Tibial artery (tissue), 4 donors: Measurements from ENCODE around the gene CAPN5.

Source experiments
- DNase-seq, 2 donors: peaks; one replicate each; pipeline ENCODE4 v3.0.0-alpha.2; 2019
- H3K27ac ChIP-seq, 2 donors: fragments of 200-600 bp; sonication (generic) in 1 of 2; 1 replicate in 1 of 2; 2 replicates in 1 of 2; pipeline ENCODE4 v1.5.1; 2018 to 2019; ENCODE audit warnings: mild to moderate bottlenecking in 1 of 2
- H3K27me3 ChIP-seq, 2 donors: fragments of 200-600 bp; sonication (generic) in 1 of 2; one replicate each; pipeline versions ENCODE4 v1.5.1 to v1.6.0; 2016 to 2019
- H3K36me3 ChIP-seq, 3 donors: fragments of 200-600 bp; sonication (generic) in 2 of 3; one replicate each; pipeline ENCODE4 v1.5.1; 2016 to 2019; ENCODE audit warnings: mild to moderate bottlenecking in 2 of 3
- H3K4me1 ChIP-seq, 4 donors: fragments of 200-600 bp; sonication (generic) in 2 of 4; 1 replicate in 3 of 4; 2 replicates in 1 of 4; pipeline ENCODE4 v1.5.1; 2016 to 2019
- H3K4me3 ChIP-seq, 2 donors: fragments of 200-600 bp; sonication (generic) in 1 of 2; 1 replicate in 1 of 2; 2 replicates in 1 of 2; pipeline ENCODE4 v1.5.1; 2018 to 2019; ENCODE audit warnings: mild to moderate bottlenecking in 2 of 2
- H3K9me3 ChIP-seq, 3 donors: fragments of 200-600 bp; sonication (generic) in 1 of 3; one replicate each; pipeline ENCODE4 v1.5.1; 2016 to 2019
- intact Hi-C: fragments of 100-400 bp; cut with DNase I; formaldehyde crosslinking; loops from one replicate; pipeline ENCODE4 v1.15.0; 2023; ENCODE audit warnings: low total_unique reads
- TF ChIP-seq, protein P1 (sequence below), 2 experiments: fragments of 200-600 bp in 1 of 2; fragments of 450-650 bp in 1 of 2; IDR thresholded peaks; one replicate each; pipeline ENCODE4 v1.5.1; 2017 to 2019; ENCODE audit warnings: antibody characterized with exemption in 2 of 2, mild to moderate bottlenecking in 1 of 2, moderate library complexity in 1 of 2

CAPN5 gene

DNA sequence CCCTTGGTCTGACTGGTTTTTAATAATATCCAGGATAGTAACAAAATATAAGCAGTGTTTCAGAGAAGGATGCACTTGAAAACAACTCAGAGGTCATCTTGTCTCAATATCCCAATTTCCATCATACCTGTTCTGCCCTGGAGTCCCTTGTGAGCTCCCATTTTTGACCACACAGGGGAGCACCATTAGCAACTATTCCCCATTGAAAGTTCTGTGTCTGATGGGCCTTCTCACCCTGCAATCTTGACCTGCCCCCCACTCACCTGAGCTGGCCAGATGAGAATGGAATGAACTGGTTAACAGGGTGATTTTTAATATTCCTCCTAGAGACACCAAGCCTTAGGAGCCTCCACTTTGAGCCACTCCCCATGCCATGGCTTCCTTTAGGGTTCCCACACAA, 3.8 kb upstream of the CAPN5 start:
- DNase-seq: no peak
- H3K36me3 ChIP-seq: no peaks in the 10 kb centered on the region
- H3K27me3 ChIP-seq: no peaks in the 10 kb centered on the region
- no peaks in the 10 kb centered on the region for H3K9me3 ChIP-seq
- H3K27ac ChIP-seq: no peak overlapping the region
- H3K4me3 ChIP-seq: no peak overlapping the region
- peaks cover 0 to 14% (median 7%) of the 10 kb centered on the region in 4 donors for H3K4me1 ChIP-seq
- TF ChIP-seq, protein P1, sequence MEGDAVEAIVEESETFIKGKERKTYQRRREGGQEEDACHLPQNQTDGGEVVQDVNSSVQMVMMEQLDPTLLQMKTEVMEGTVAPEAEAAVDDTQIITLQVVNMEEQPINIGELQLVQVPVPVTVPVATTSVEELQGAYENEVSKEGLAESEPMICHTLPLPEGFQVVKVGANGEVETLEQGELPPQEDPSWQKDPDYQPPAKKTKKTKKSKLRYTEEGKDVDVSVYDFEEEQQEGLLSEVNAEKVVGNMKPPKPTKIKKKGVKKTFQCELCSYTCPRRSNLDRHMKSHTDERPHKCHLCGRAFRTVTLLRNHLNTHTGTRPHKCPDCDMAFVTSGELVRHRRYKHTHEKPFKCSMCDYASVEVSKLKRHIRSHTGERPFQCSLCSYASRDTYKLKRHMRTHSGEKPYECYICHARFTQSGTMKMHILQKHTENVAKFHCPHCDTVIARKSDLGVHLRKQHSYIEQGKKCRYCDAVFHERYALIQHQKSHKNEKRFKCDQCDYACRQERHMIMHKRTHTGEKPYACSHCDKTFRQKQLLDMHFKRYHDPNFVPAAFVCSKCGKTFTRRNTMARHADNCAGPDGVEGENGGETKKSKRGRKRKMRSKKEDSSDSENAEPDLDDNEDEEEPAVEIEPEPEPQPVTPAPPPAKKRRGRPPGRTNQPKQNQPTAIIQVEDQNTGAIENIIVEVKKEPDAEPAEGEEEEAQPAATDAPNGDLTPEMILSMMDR (IDR thresholded peaks at IDR 0.05): no peak
- intact Hi-C loops: loop anchor here (10.0 kb wide), 2 partner anchors 278 to 618 kb away; partner anchors contain the start of genes EMSY and TSKU

DNA sequence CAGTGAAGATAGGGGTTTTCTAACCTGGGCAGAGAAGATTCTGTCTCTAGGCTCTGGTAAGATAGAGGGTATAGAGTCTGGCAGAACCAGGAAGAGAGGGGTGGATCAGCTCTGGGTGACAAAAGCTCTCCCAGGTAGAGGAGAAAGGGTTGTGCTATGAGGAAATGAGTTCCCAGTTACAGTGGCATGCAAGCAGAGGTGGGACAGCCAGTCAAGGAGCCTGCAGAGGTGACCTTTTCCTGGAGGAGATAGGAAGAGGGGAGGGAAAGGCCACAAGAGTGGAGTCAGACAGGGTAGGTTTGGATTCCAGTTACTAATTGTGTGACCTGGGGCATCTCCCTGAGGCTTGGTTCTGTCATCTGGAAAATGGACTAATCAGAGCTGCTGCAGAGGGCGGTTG, 3.4 kb upstream of the CAPN5 start:
- H3K27ac ChIP-seq: no peak overlapping the region

DNA sequence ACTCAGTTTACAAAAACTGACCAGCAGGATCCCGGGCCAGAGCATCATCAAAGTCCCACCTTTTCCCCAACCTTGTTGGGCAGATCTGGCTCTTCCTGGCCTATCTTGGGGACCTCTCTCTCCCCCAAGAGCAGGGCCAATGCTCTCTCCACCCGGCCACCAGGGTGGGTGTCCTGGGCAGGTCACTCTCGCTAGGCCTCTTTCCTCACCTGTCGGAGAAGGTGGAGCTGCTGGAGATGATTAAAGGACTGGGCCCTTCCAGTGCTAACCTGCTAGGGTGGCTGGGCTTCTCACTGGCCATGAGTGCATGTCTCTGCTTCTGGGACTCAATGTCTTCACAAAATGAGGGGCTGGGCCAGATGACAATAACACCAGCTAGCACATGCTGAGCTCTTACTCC, 2.9 kb upstream of the CAPN5 start:
- intact Hi-C loops: loop anchor here (10.0 kb wide), 2 partner anchors 279 to 619 kb away; partner anchors contain the start of genes EMSY and TSKU
- TF ChIP-seq, protein P1 (IDR thresholded peaks at IDR 0.05): no peak
- H3K9me3 ChIP-seq: no peaks in the 10 kb centered on the region
- H3K4me3 ChIP-seq: no peak overlapping the region
- H3K27ac ChIP-seq: no peak overlapping the region
- DNase-seq: peak in 1 of 2 donors; percentile 40
- H3K36me3 ChIP-seq: no peaks in the 10 kb centered on the region
- H3K4me1 ChIP-seq: peaks cover 0 to 16% (median 7%) of the 10 kb centered on the region in 4 donors
- no peaks in the 10 kb centered on the region for H3K27me3 ChIP-seq

More for the DNA sequence above, 3.4 kb upstream of the CAPN5 start:
- no peaks in the 10 kb centered on the region for H3K9me3 ChIP-seq
- H3K27me3 ChIP-seq: no peaks in the 10 kb centered on the region
- intact Hi-C loops: loop anchor here (10.0 kb wide), 2 partner anchors 279 to 619 kb away; partner anchors contain the start of genes EMSY and TSKU
- peaks cover 0 to 16% (median 7%) of the 10 kb centered on the region in 4 donors for H3K4me1 ChIP-seq
- no peak for DNase-seq
- TF ChIP-seq, protein P1 (IDR thresholded peaks at IDR 0.05): no peak
- no peak overlapping the region for H3K4me3 ChIP-seq
- no peaks in the 10 kb centered on the region for H3K36me3 ChIP-seq

DNA sequence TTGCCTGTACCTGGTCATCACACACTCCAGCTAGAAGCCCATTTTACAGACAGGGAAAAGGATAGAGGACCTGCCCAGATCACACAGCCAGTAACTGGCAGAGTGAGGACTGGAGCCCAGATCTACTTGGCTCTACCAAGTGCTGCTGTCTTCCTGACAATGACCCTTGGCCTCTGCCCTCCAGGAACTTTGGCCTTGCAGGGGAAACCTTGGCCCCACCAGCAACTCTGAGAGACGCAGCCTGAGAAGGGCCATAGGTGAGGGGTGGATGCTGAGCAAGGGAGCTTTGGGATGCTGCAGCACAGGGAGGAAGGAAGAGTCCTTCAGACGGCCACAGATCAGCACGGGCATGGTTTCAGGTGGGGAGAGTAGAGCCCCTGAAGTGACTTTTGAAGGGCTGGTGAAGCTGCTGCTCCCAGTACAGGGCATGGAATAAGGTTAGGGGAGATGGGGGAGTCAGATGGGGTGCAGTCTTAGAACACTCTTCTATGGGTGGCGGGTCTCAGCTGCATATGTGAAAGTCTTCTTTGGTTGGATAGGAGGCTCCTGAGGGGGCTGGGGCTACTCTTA, 2.0 kb upstream of the CAPN5 start:
- intact Hi-C loops: loop anchor here (10.0 kb wide), 2 partner anchors 280 to 620 kb away; partner anchors contain the start of genes EMSY and TSKU
- Histone ChIP-seq H3K4me3 (no peak overlapping the region), H3K27me3 (no peaks in the 10 kb centered on the region), H3K9me3 (no peaks in the 10 kb centered on the region), H3K36me3 (no peaks in the 10 kb centered on the region), H3K4me1 (peaks cover 0 to 16% (median 7%) of the 10 kb centered on the region in 4 donors), H3K27ac (no peak overlapping the region)
- TF ChIP-seq, protein P1 (IDR thresholded peaks at IDR 0.05): no peak
- DNase-seq: peak in 1 of 2 donors; percentile 45

DNA sequence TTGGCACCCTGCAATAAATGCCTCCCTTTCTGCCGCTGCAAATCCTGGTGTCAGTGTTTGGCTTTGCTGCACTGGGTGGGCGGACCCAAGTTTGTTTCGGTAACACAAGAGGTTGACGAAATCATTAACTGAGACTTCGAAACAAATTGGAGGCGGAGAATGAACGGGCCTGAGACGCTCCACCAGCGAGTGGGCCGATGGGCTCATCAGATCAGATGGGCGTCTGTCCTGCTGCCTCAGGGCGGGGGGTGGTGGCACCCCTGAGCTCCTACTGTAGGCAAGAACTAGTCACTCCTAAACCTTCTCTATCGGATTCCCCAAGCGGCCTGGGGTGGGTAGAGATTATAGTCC, 918 bp upstream of the CAPN5 start:
- H3K27me3 ChIP-seq: no peaks in the 10 kb centered on the region
- H3K4me1 ChIP-seq: peaks cover 0 to 16% (median 7%) of the 10 kb centered on the region in 4 donors
- H3K27ac ChIP-seq: peak overlapping the region; percentile 90 to 96
- H3K9me3 ChIP-seq: no peaks in the 10 kb centered on the region
- TF ChIP-seq, protein P1 (IDR thresholded peaks at IDR 0.05): no peak
- H3K4me3 ChIP-seq: peak overlapping the region; percentile 79 to 91
- H3K36me3 ChIP-seq: no peaks in the 10 kb centered on the region
- peak in 1 of 2 donors; percentile 65 for DNase-seq
- intact Hi-C loops: loop anchor here (10.0 kb wide), 2 partner anchors 281 to 621 kb away; partner anchors contain the start of genes EMSY and TSKU
